Activated T-cell treated with anti-CD3 and anti-CD28 coated beads for 48 hours (primary cell): Measurements from ENCODE around the gene ERCC6L.

ENCODE experiments used
- DNase-seq: peaks from one replicate; pipeline ENCODE4 v3.0.0-alpha.2; 2020; ENCODE audit warnings: low read depth

Gene ERCC6L

DNA sequence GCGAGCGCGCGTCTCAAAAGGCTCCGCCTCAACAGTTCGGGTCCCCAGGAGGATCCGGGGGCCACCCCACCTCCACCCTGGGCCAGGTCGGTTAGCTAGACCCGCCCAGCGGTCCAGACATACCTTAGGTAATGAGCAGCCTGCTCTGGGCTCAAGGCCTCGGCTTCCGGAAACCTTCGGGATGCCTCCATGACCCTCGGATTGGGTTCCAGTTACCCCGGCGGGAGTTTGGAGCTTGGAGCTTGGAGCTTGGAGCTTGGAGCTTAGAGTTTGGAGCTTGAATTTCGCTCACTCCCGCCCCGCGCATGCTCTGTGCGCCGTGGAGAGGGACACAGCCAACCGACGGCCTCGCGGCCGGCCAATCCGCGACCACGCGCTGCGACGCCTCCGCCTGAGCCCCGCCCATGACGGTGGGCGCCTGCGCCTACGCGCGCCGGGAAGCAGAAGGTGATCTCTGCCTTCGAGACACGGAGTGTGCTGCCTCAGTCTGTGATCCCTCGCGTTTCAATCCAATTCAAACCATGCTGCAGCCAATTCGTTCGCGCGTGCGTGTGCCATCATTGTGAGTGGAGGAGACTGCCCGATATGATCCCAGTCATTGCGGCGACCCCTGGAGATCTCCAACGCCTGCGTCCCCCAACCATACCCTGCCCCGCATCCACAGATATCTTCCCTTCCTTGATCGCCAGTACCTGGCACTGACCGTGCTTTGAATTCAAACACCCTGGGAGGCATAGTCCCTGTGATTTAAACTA, at the start of gene ERCC6L:
TSS of gene ERCC6L (minus strand) at position 307 of the 755 bp plus-strand sequence. CDS start at position 191, 116 bp downstream.
- peak; percentile 87 for DNase-seq

- no peak for DNase-seq
Measured at GRCh38 chrX:72282302-72282701, 43.5 kb upstream of the ERCC6L start.

- DNase-seq = no peak
Measured at GRCh38 chrX:72280321-72280845, 41.6 kb upstream of the ERCC6L start.

- no peak for DNase-seq
Measured at GRCh38 chrX:72276478-72276953, 37.7 kb upstream of the ERCC6L start.

DNA sequence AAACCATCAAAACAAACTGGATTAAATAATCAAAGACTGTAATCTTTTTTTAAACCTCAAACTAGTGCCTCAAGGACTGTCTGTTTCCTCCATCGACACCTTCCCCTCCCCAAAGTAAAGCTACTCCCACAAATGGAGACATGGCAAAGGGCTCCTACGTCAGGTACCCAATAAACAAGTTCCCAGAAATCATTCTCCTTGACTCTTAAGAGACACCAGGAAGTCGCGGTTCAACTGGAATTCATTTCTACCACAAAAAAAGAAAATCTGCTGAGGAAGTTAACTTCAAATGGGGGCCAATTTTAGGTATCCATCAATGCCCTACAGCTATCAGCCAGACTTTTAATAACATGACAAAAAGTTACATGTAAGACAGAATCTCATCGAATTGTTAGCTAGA, 35.7 kb upstream of the ERCC6L start:
- DNase-seq = no peak

GRCh38 chrX:72273718-72274117, 34.9 kb upstream of the ERCC6L start:
- DNase-seq = no peak

GRCh38 chrX:72272868-72273267, 34.0 kb upstream of the ERCC6L start:
- no peak for DNase-seq

DNA sequence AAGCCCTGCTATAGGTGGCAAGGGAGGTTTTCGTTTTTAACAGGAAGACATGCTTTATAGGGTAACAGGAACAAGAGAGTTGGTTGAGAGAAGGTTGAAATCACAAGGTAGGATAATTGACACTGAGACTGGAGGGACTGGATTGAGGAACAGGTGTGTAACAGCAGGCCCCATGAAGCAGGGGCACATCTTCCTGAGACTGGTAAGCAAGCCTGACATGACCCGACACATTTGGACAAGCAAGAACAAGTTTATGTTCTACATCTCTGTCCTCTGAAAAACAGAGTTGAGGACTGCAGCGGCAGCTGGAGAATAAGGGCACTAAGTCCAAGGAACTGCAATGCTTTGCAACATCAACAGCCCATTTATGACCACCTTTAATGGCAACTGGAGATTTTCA, 33.0 kb upstream of the ERCC6L start:
- no peak for DNase-seq

GRCh38 chrX:72271091-72271788, 32.4 kb upstream of the ERCC6L start:
- no peak for DNase-seq

DNA sequence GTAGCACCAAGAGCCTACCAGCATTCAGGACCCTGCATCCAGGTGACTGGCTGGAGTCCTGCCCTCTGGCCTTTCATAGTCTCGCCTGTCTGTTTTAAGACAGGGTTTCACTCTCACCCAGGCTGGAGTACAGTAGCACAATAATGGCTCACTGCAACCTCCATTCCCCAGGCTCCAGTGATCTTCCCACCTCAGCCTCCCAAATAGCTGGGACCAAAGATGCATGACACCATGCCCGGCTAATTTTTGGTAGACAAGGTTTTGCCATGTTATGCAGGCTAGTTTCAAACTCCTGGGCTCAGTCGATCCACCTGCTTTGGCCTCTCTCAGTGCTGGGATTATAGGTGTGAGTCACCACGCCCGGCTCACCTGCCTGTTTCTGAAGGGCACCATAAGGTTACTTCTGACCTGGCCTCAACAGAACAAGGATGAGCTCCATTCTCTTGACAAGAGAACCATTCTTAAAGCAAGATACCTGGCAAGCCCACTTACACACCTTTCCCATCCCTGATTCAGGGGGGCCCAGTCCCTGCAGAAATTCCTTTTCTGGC, 31.6 kb upstream of the ERCC6L start:
- DNase-seq = no peak

GRCh38 chrX:72269671-72270251, 30.9 kb upstream of the ERCC6L start:
- no peak for DNase-seq

DNA sequence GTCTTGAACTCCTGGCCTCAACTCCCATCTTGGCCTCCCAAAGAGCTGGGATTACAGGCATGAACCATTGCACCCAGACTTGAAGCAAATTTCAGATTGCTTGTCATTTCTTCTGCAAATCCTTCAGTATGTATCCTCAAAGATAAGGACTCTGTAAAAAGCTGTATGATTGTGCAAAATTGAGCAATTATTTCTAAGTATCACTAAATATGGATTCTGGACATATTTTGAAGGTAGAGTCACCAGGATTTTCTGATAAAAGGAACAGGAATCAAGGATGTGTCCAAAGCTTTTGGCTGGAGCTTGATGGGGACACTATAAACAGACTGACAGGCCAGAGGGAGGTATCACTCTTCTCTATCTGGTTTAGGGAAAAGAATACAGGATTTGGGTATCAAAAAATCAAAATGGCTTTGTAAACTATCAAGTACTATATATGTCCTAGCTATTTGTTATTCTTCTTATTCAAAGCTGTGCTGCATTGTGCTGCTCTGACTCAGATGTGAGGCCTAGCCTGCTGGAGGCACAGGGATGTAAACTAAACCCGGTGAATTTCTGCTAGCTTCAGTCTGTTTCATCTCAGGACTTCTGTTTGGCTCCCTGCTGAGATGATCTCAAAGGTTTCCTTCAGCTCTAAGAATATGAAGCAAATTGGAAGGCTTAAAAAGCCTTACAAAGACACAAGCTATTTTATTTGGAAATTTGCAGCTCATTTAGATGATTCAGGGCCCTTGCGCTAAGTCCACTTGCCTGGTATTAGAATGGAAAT, 30.0 kb upstream of the ERCC6L start:
- no peak for DNase-seq

GRCh38 chrX:72265263-72265662, 26.4 kb upstream of the ERCC6L start:
- no peak for DNase-seq

GRCh38 chrX:72262077-72262476, 23.2 kb upstream of the ERCC6L start:
- no peak for DNase-seq

DNA sequence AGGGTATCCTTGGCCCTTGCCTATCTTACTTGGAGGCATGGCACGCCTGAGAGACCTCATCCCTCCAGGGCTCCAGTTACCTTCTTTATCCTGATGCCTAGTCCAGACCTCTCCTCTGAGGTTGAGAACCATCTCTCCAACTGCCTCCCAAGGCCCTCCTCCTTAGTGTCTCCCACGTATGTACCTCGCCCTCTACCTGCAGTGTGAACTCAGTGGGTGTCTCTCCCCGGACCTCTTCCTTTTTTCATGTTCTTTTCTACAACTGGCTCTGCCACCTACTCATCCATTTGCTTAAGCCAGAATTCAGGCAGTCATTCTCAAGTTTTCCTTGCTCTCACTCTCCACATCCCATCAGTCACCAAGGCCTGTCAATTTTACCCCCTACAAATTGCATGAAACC, 21.6 kb upstream of the ERCC6L start:
- DNase-seq = no peak

GRCh38 chrX:72258174-72258573, 19.3 kb upstream of the ERCC6L start:
- no peak for DNase-seq

- DNase-seq = no peak
Measured at GRCh38 chrX:72255864-72256263, 17.0 kb upstream of the ERCC6L start.

GRCh38 chrX:72255445-72255844, 16.6 kb upstream of the ERCC6L start:
- no peak for DNase-seq

DNA sequence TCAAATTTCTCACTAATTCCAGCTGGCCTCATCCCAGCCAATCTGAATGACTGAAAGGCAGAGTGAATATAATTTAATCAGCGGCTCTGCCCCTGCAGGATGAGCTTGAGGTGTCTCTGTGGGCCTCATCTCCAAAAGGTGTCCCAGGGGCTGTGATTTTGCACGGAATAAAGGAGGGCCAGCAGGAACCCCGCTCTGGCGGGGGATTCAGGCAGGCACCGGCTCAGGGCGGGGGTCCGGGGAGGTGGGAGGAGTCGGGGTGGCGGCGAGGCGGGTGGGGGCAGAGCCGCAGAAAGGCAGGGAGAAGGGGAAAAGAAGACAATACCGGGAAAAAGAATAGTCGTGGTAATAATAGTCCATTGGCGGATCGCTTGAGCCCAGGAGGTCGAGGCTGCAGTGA, 16.0 kb upstream of the ERCC6L start:
- no peak for DNase-seq

DNA sequence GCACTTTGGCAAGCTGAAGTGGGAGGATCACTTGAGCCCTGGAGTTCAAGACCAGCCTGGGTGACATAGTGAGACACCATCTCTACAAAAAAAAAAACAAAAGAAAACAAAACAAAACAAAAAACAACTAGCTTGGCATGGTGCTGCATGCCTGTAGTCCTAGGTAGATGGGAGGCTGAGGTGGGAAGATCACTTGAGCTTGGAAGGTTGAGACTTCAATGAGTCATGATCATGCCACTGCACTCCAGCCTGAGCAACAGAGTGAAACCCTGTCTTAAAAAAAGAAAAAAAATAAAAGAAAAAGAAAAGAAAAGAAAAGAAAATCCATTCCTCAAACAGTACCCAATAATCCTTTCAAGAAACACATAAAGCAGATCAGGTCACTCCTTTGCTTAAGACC, 14.9 kb upstream of the ERCC6L start:
- DNase-seq = no peak

DNA sequence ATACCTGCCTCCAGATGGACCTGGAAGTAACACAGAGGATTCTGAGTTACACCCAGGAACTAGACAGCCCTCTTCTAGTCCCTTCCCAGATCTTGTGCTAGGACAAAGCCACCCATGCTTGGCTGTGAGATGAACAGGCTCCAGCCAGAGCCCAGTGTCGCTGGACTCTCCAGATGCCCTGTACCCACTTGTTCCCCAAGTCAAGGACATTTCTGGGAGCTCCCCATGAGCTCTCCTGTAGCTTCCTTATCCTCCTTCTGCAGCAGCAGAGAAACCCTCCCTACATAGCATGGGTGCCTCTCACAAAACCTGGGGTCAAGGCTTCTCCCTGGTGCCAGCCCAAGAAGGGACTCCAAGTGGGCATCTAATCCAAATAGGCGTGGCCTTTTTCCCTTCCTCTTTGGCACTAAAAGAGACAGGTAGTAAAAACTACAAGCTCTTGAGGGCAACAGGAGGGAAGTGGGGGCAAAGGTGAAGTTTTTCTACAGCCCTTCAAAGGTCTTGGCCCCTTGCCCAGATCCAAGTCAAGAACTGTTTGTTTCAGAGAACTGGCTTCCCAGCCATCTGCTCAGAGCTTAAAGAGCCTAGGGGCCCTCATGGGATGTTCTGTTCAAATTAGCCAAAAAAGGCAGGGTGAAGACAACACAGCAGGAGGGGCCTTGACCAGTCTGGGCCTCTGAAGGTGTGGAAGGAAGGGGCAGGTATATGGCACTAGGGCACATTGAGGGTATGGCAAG, 8.5 kb upstream of the ERCC6L start:
- no peak for DNase-seq
